NB4 (cell line): Measurements from ENCODE around the gene TBXAS1.
A peak's percentile ranks its signal among the peaks of the same experiment; 100 is the strongest.

Source experiments
- DNase-seq: peaks from one replicate; pipeline ENCODE4 v3.0.0; 2010; ENCODE audit warnings: low read depth
- H3K4me3 ChIP-seq: one replicate; pipeline ENCODE4 v1.5.1; 2011; ENCODE audit warnings: mild to moderate bottlenecking, low read depth, low read length, moderate library complexity
- CTCF ChIP-seq: IDR thresholded peaks from one replicate; pipeline ENCODE4 v1.5.1; 2012; ENCODE audit warnings: low read depth, low read length
- MAX ChIP-seq: IDR thresholded peaks from 2 replicates; pipeline ENCODE4 v1.6.1; 2011; ENCODE audit warnings: low read depth, low read length
- MYC ChIP-seq: IDR thresholded peaks from 2 replicates; pipeline ENCODE4 v1.6.1; 2011; ENCODE audit warnings: low read depth, low read length
- POLR2A ChIP-seq: IDR thresholded peaks from 2 replicates; pipeline ENCODE4 v1.6.1; 2011; ENCODE audit warnings: mild to moderate bottlenecking; ENCODE audit not compliant: insufficient read length; ENCODE audit errors: extremely low read depth

TBXAS1 gene

GRCh38 chr7:139797607-139798006, 31.5 kb upstream of the TBXAS1 start:
- no peak for TF ChIP-seq MYC
- TF ChIP-seq CTCF: no peak
- TF ChIP-seq POLR2A: no peak
- TF ChIP-seq MAX: no peak
- no peak overlapping the region for H3K4me3 ChIP-seq

GRCh38 chr7:139798221-139798620, 30.8 kb upstream of the TBXAS1 start:
- TF ChIP-seq MYC (no peak), POLR2A (no peak), CTCF (no peak), MAX (no peak)
- H3K4me3 ChIP-seq: no peak overlapping the region
- DNase-seq: no peak

More at GRCh38 chr7:139797607-139798006, 31.5 kb upstream of the TBXAS1 start:
- DNase-seq: no peak

GRCh38 chr7:139798892-139799291, 30.2 kb upstream of the TBXAS1 start:
- TF ChIP-seq MYC (no peak), POLR2A (no peak), CTCF (no peak), MAX (no peak)
- H3K4me3 ChIP-seq: no peak overlapping the region
- DNase-seq: no peak

GRCh38 chr7:139799586-139799985, 29.5 kb upstream of the TBXAS1 start:
- TF ChIP-seq MYC (no peak), CTCF (no peak), MAX (no peak), POLR2A (no peak)
- DNase-seq: peak; percentile 84
- H3K4me3 ChIP-seq: no peak overlapping the region

- TF ChIP-seq MAX (no peak), POLR2A (no peak), CTCF (no peak), MYC (no peak)
- no peak overlapping the region for H3K4me3 ChIP-seq
- no peak for DNase-seq
Observed at GRCh38 chr7:139804571-139804970, 24.5 kb upstream of the TBXAS1 start.

GRCh38 chr7:139807009-139807408, 22.1 kb upstream of the TBXAS1 start:
- no peak overlapping the region for H3K4me3 ChIP-seq
- no peak for DNase-seq
- TF ChIP-seq MYC: no peak
- TF ChIP-seq POLR2A: no peak
- TF ChIP-seq CTCF: no peak
- no peak for TF ChIP-seq MAX
